Epidermal melanocyte (primary cell): ENCODE measurements around the gene C2orf68.
"Not testable (repeated sequence)": the region's sequence is repeated elsewhere in the genome, so short reads cannot be mapped to it uniquely, and the experiment has no call there.

Experiments
- DNase-seq: peaks from one replicate; pipeline ENCODE4 v3.0.0; 2011; ENCODE audit warnings: low spot score; ENCODE audit not compliant: insufficient read length

Gene C2orf68

DNA sequence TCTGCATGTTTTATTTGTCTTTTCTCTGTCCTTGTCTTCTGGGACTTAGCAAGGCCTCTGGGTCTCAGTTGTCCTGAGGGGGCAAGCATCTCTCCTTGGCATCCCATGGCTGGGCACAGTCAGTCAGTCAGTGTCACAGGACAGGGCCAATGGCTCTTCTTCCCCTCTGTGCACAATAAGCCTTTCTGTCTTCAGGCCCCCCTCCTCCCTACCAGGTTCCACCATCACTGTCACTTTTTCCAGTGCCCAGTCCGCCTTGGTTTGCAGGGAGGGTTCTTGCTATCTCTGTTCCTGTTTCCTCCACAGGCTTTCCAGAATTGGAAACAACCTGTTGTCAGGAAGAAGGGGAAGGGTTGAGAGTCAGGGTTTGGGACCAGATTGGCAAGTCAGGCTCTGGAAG is 29.4 kb downstream of the C2orf68 start:
- no peak for DNase-seq

DNA sequence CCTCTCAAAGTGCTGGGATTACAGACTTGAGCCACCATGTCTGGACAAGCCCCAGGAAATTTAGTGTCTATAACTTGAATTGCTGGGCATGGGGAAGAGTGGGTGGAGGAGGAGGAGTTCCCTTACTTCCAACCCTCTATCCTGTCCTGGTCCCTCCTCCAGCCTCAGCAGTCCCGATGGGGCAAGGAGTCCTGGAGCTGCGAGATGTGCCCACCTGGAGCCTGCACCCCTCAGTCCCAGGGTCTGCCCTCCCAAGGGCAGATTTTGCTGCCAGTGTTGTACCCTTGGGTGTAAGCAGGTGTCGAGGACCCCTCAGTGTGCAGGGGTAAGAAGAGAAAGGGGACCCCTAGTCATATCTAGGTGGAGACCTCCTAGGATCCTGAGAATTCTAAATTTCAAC is 31.7 kb downstream of the C2orf68 start:
- no peak for DNase-seq

DNA sequence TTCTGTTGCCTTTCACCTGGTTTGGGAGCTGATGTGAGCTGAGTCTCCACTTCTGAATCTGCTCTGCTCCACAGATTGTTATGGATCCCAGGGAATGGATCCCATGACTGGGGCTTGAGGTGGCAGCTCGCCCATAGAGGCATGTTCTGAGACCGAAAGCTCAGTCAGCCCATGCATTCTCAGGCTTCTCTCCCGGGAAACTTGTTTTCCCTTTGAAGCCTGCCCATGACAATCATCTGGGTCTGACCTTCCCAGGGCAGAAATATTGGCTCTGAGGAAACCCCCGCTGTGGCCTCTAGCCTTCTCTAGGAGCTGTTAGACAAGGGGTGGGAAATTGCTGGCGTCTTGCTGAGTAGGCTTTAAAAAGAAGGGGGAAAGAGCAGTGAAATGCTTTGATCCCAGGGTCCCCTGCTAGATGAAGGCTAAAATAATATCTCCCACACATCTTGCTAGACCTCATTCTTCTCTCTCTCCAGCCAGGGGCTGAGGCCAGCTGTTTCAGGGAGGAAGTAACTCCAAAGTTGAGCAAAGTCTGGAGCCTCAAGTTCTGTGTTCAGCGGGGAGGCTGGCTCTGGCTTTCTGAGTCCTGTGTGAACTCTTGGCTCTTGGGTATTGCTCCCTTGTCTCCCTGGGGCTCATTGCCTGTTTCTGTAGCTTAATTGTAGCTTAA is 32.5 kb downstream of the C2orf68 start:
- no peak for DNase-seq

DNA sequence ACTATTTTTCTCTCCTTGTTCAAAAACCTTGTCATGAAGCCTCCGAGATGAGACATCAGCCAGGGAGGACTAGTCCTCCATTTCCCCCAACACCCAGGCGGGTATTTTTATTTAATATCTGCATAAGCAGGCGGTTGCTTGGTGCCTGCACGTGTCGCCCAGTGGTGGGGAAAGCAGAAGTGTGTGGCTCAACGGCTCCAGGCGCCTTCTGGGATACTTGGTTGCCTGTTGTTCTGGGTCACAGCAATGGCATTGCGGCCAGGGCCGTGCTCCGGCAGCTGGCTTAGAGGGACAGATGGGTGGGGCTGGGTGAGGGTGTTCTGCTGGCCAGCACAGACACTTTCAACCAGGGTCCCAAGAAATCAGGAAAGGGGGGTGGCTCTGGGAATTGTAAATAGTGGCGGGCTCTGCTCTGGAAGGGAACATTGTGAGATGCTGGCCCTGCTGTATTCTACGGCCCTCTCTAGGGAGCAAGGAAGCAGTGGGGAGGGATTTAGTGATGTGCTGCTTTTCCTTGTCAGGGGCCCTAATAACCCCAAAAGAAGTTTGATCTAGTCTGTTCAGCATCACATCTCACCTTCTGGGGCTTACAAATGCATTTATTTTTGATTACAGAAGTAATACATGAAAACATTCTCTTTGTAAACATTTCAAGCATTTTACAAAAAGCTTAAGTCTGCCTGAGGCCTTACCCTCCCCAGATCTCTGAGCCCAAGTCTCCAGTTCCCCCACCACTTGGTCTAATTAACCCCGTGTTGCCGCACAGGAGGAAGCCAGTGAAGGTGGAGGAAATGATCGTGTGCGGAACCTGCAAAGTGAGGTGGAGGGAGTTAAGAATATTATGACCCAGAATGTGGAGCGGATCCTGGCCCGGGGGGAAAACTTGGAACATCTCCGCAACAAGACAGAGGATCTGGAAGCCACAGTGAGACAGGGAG is 33.4 kb downstream of the C2orf68 start:
- no peak for DNase-seq

DNA sequence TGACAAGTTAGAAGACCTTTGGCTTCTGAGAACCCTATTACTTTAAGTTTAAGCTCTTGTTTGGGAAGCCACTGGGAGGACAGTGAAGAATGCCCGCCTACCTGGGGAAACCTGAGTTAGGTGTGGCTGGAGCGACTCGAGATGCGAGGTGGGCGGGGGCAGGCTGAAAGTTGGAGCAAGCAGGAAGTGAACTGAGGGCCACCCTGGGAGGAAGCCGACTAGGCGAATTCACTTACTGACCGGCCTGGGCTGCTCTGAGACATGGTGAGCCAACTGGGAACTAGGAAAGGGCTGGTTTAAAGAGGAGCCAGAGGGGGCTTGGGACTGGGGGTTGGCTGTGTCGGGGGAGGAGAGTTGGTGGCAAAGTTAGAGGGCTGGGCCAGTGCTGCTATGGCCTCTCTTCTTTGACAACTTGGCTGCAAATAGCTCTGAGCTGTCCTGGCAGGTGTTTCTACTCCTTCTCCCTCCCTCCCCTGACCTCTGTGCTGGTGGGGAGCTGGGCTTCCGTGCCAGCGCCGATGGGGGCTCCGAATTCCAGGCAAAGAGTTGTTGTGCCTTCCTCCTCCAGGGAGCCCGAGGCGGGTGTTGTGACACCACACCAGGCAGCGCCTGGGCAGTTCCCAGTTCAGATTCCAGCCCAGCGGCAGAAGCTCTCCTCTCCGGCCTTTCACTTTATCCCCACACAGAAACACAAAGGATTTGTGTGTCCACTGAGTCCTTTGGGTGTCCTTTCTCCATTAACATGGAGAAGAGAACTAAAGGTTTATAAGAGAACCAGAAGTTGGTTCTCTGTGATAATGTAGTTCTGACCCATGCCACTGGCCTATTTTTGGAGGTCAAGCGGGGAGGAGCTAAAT is 34.3 kb downstream of the C2orf68 start, which contains the start of gene VAMP8:
VAMP8 (plus strand) TSS at position 201 of the 857 bp plus-strand sequence; CDS start at position 262, 61 bp downstream.
- DNase-seq: no peak

DNA sequence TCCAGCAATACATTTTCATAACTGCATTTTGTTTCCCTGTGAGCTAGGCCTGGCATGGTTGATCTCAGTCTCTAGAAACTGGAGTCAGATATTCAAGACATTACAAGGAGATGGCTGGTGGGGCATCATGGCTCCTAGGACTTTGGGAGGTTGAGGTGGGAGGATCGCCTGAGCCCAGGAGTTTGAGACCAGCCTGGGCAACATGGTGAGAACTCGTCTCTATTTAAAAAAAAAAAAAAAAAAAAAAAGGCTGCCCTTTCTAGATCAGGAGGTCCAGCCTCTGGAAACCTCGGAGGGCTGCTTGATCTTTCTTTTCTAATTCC is 34.8 kb downstream of the C2orf68 start:
- no peak for DNase-seq

DNA sequence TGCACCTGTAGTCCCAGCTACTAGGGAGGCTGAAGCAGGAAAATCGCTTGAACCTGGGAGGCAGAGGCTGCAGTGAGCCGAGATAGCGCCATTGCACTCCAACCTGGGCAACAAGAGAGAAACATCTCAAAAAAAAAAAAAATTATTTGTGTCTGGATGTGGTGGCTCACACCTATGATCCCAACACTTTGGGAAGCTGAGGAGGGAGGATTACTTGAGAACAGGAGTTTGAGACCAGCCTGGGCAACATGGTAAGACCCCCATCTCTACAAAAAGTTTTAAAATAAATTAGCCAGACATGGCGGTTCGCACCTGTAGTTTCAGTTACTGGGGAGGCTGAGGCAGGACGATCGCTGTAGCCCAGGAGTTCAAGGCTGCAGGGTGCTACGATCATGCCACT is 36.1 kb downstream of the C2orf68 start:
- DNase-seq: no peak

DNA sequence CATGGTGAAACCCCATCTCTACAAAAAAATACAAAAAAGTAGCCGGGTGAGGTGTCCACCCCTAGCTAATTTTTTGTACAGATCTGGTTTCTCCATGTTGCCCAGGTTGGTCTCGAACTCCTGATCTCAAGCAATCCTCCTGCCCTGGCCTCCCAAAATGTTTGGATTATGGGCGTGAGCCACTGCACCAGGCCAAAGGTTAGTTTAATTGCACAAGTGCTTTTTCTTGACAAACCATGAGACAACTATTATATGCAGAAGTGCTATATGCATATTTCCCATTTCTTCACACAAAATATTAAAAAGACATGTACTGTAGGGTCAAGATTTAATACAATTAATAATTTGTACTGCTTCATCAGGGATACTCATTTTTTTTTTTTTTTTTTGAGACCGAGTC is 45.6 kb downstream of the C2orf68 start:
- no peak for DNase-seq

DNA sequence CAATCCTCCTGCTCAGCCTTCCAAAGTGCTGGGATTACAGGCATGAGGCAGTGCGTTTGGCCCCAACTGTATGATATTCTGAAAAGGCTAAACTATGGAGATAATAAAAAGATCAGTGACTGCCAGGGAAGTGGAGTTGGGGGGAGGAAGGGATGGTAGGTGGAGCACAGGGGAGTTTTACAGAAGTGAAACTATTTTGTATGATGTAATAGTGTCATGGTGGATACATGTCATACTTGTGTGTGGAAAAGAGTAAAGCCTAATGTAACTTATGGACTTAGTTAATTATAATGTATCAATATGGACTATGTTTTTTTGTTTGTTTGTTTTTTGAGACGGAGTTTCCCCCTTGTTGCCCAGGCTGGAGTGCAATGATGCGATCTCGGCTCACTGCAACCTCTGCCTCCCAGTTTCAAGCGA is 47.7 kb downstream of the C2orf68 start:
- DNase-seq: no peak

DNA sequence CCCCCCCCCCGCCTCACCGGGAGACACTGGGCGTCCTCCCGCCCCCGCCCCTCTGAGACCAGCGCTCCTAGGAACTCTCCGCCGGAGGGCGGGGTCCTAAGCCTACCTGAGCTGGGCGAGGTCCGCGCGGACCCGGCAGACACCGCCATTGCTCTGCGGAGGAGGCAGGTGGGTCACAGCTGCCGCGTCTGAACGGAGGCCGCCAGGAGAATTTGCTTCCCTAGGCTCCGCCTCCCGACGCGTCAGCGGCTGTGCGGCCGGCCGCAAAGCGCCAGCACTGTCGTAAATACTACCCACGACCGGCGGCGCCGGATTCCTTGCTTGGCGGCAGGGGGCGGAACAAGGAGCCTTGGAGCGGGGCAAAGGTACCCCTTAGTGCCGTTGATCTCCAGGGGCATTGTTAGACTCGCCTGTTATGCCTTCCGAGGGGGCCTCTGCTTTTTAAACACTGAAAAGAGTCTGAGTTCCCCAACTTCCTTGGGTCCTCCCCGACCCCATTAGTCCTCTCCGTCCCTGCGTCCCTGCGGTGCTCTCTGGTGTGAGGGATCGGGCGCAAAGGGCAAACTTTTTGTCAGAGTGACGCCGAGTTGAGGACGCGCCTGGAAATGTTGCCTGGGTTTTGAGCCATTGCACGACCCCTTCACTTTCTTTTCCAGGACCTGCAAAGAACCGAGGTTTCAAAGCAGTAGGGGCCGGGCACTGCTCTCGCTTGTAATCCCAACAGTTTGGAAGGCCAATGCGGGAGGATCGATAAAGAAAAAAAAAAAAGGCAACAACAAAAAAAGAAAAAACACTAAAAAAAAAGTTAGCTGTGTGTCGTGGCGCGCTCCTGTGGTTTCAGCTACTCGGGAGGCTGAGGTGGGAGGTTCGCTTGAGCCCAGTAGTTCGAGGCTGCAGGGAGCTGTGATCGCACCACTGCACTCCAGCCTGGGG is 50.3 kb downstream of the C2orf68 start, which contains the start of gene GGCX:
GGCX (minus strand) TSS at position 214 of the 933 bp plus-strand sequence; CDS start at position 149, 65 bp downstream.
- DNase-seq: peak; percentile 90

DNA sequence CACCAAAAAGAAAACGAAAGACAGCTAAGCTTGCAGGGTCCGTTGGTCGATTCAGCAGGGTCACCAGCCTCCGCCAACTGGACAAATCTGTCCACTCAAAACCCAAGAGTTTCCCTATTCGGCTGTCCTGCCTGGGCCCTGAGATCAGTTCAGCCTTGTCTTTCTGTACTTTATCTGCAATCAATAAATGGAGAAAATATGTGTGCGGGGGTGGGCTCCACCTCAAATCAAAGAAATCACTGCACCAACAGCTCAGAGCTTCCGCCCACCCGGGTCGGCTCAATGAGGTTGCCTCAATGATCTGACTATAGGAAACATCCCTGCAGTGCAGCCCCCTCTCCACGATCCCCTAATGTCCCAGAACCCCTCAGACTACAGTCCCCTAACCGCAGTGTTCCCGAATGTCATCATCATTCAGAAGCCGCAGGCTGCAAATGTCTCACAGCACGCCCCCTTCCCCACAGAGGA is 51.0 kb downstream of the C2orf68 start:
- no peak for DNase-seq

DNA sequence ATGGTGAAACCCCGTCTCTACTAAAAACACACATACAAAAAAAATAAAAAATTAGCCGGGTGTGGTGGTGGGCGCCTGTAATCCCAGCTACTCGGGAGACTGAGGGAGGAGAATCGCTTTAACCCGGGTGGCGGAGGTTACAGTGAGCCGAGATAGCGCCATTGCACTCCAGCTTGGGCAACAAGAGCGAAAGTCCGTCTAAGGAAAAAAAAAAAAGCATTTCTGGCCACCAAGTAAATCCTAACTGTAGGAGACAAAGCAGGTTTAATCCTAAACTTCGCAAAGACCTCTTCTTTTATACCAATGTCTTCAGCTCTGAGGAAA is 51.5 kb downstream of the C2orf68 start:
- DNase-seq: not testable (repeated sequence)

DNA sequence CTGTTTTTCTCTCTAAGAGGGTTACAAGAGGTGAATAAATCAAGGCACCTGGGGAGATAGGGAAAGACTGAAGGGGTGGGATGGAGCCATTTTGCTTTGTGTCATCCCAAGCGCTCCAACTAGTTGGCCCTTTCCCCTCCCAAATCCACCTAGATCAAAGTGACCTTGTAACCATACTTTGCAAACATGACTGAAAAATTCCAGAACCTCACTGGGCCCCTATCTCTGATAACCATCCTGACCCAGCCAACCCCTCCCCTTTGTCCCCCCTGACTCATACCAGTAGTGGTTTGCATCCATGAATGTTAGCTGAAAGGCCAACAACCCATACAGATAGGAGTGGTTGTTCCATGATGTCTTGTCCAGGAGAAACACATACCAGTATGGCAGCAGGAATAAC is 53.7 kb downstream of the C2orf68 start:
- no peak for DNase-seq

DNA sequence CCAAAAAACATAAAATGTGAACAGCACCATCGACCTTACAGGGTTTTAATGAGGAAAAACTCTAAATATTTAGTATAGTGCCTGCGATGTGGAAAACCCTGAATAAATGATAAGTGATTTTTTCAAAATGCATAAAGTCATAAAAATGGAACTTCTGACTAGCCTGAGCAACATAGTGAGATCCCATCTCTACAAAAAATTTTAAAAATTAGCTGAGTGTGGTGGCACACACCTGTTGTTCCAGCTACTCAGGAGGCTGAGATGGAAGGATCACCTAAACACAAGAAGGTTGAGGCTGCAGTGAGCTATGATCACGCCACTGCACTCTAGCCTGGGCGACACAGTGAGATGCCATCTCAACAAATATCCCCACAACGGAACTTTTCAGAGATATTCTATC is 54.7 kb downstream of the C2orf68 start:
- DNase-seq: no peak
